Measurements from ENCODE around the gene SAMD4B. TPM values are rescaled to one million over a fixed set of nuclear protein-coding genes. Genes with fewer than 3 reads are reported as not detected.

SAMD4B gene
- total RNA-seq, 1 experiment from 2014 or later, result 57.4 TPM

GRCh38 chr19:39390751-39391437, 48.7 kb downstream of the SAMD4B start, which contains the start of the genes MED29 and PAF1:
Gene MED29 (plus strand): TSS chr19:39391378. CDS start chr19:39391423, 45 bp downstream.
Gene PAF1 (minus strand): TSS chr19:39391106. CDS start chr19:39390864, 242 bp downstream.
- DNase-seq (ENCODE audit: low read depth), result peak; percentile 100

DNA sequence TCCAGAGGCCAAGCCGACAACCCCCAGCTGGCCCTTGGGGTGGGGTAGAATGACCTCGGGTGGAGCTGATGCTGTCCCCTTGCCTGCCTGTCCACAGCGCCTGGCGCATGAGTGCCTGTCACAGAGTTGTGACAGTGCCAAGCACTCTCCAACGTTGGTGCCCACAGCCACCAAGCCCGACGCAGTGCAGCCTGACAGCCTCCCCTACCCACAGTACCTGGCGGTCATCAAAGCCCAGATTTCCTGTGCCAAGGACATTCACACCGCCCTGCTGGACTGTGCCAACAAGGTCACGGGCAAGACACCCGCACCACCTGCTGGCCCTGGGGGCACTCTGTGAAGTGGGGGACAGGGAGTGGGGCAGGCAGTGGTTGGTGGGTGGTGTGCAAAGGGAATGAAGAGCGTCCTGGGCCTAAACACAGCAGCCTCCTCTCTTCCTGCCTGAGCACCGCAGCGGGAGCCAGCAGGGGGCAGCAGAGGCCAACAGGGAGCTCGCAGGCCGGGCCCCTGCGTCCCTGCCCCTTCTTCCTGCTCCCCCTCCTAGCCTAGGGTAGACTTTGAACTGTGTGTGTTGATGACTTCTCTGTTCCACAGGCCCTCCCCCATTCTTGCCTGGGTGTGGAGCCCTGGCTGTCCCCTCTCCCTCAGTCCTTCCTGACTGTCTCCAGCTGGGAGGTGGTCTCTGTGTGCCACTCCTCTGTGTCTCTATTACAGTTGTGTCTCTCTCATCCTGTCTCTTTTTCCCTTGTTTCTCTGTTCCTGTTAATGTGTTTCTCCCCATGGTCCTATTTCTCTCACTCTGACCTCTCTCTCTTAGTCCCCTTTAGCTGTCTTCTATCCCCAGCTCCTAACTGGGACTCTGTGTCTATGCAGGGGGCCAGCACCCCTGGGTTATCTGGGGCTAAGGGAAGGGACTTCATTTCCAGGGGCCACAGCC, 55.4 kb downstream of the SAMD4B start:
- peak; percentile 87 for DNase-seq (ENCODE audit: low read depth)

GRCh38 chr19:39398297-39398864, 56.2 kb downstream of the SAMD4B start:
- peak; percentile 83 for DNase-seq (ENCODE audit: low read depth)

DNA sequence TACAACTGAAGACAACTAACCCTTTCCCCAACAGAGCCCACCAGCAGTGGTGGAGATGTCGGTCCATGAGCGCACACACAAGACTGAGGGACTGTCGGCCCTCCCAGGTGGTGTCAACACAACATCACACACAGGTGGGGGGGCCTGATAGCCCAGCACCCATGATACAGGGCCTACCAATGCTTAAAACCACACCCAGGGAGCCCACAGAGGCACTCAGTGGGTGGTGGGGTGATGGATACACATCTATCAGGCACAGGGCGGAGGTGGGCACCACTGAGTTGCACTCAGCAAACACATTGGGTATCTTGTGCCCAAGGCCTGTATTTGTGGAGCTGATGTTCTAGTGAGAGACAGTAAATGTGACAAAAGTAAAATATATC, 57.4 kb downstream of the SAMD4B start:
- DNase-seq (ENCODE audit: low read depth), result no peak

DNA sequence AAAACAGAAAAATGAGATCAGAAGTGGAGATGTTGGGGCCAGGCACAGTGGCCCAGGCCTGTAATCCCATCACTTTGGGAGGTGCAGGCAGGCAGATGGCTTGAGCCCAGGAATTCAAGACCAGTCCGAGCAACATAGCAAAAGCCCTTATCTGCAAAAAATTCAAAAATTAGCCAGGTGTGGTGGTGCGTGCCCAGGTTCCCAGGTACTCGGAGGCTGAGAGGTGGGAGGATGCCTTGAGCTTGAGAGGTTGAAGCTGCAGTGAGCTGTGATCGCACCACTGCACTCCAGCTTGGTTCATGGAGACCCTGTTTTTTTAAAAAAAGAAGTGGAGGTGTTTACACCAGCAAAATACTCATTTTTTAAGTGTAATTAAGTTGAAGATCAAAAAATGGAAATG, 57.8 kb downstream of the SAMD4B start:
- no peak for DNase-seq (ENCODE audit: low read depth)

DNA sequence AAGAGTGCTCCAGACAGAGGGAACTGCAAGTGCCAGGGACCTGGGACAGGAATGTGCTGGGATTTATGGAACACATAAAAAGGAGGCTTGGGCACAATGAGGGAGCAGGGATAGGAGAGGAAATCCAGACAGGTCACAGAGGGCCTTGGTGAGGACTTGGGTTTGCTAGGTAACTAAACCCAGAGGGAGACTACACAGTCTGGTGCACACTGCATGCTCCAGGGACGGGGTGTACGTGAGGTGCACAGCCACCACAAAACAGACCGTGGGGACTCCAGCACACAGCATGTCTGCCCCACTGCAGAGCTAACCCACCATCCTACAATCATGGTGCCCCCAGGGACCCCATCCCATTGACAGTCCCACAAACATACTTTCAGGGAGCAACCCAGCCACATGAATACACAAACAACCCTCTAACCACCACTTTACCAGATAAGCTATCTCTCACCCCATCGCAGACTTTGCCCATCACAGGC, 58.9 kb downstream of the SAMD4B start:
- DNase-seq (ENCODE audit: low read depth), result no peak

- peak; percentile 71 for DNase-seq (ENCODE audit: low read depth)
Observed at GRCh38 chr19:39401549-39402345, 59.5 kb downstream of the SAMD4B start.

- DNase-seq (ENCODE audit: low read depth), result peak; percentile 89
Observed at GRCh38 chr19:39402346-39403300, 60.4 kb downstream of the SAMD4B start.

- DNase-seq (ENCODE audit: low read depth), result peak; percentile 93
Observed at GRCh38 chr19:39403331-39404312, 61.4 kb downstream of the SAMD4B start.

DNA sequence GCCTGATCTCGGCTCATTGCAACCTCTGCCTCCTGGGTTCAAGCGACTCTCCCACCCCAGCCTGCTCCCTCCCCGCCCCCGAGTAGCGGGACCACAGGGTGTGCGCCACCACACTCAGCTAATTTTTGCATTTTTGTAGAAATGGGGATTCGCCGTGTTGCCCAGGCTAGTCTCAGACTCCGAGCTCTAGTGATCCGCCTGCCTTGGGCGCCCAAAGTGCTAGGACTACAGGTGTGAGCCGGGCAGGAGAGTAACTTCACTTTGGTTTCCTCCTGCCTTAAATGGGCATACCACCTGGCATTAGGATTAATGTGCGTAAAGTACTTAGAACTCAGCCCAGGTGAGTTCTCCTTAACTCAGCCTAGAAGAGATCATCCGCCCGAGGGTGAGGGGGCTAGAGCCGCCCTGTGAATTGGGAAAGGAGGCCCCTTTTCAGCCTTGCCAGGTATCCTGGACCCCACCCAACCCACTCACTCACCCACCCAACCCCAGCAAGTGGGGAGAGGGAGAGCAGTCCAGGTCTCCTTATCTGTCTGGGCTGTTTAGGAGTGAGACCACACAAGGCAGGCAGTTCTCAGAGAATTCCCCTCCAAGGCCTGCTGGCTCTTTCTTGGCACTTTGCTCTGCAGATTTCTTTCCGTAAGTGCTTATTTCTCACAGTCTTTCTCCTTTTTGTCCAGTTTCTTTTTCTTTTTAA, 63.2 kb downstream of the SAMD4B start:
- no peak for DNase-seq (ENCODE audit: low read depth)

GRCh38 chr19:39405958-39406655, 63.9 kb downstream of the SAMD4B start:
- no peak for DNase-seq (ENCODE audit: low read depth)

GRCh38 chr19:39406656-39407409, 64.6 kb downstream of the SAMD4B start, which contains the start of gene ZFP36:
Gene ZFP36 (plus strand): TSS chr19:39406847. CDS start chr19:39406905, 58 bp downstream.
- DNase-seq (ENCODE audit: low read depth), result peak; percentile 87

- DNase-seq (ENCODE audit: low read depth), result no peak
Observed at GRCh38 chr19:39407410-39407659, 65.1 kb downstream of the SAMD4B start.

DNA sequence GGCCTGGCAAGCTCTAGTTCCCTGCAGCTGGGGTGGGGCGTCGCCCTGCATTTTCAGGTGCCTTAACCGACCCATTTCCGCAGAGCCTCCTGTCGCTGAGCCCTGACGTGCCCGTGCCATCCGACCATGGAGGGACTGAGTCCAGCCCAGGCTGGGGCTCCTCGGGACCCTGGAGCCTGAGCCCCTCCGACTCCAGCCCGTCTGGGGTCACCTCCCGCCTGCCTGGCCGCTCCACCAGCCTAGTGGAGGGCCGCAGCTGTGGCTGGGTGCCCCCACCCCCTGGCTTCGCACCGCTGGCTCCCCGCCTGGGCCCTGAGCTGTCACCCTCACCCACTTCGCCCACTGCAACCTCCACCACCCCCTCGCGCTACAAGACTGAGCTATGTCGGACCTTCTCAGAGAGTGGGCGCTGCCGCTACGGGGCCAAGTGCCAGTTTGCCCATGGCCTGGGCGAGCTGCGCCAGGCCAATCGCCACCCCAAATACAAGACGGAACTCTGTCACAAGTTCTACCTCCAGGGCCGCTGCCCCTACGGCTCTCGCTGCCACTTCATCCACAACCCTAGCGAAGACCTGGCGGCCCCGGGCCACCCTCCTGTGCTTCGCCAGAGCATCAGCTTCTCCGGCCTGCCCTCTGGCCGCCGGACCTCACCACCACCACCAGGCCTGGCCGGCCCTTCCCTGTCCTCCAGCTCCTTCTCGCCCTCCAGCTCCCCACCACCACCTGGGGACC, 65.6 kb downstream of the SAMD4B start:
- DNase-seq (ENCODE audit: low read depth), result peak; percentile 35

- DNase-seq (ENCODE audit: low read depth), result no peak
Observed at GRCh38 chr19:39408392-39409207, 66.4 kb downstream of the SAMD4B start.

Measured in Daoy (cell line).